Common myeloid progenitor, CD34-positive (primary cell): Measurements from ENCODE around the gene UBR1.
A peak's percentile ranks its signal among the peaks of the same experiment; 100 is the strongest.

Experiments used
- CTCF ChIA-PET: fragments of 350-600 bp; sonication (Branson Sonifier 250); formaldehyde crosslinking; loops from one replicate; lab custom pipeline; 2021; ENCODE audit warnings: antibody characterized with exemption; lab: Charles Lee
- POLR2A ChIA-PET: fragments of 350-600 bp; sonication (Branson Sonifier 250); formaldehyde crosslinking; loops from one replicate; lab custom pipeline; 2021; ENCODE audit warnings: antibody characterized with exemption; lab: Charles Lee
- DNase-seq, 3 donors: peaks; one replicate each; pipeline versions ENCODE4 v3.0.0 to v3.0.0-alpha.2; 2013
- H3K27ac ChIP-seq, 2 experiments: 1 replicate in 1 of 2; 2 replicates in 1 of 2; pipeline ENCODE4 v1.7.0; 2013; ENCODE audit warnings: inconsistent platforms in 2 of 2, low read length in 2 of 2, mild to moderate bottlenecking in 2 of 2, low read depth in 1 of 2, moderate library complexity in 1 of 2; ENCODE audit not compliant: severe bottlenecking in 2 of 2, insufficient read depth in 1 of 2, poor library complexity in 1 of 2
- H3K27me3 ChIP-seq, 5 experiments: replicated peaks in 2 of 5; 1 replicate in 3 of 5; 2 replicates in 2 of 5; pipeline versions ENCODE4 v1.6.1 to v1.7.0; 2013; ENCODE audit warnings: low read length in 4 of 5, mild to moderate bottlenecking in 2 of 5, moderate library complexity in 2 of 5, inconsistent platforms in 1 of 5; ENCODE audit not compliant: insufficient read depth in 5 of 5, control insufficient read depth in 4 of 5
- H3K36me3 ChIP-seq, 4 experiments: 1 replicate in 2 of 4; 2 replicates in 2 of 4; pipeline versions ENCODE4 v1.6.1 to v1.7.0; 2013; ENCODE audit warnings: low read length in 3 of 4, control low read depth in 1 of 4, mild to moderate bottlenecking in 1 of 4; ENCODE audit not compliant: control insufficient read depth in 4 of 4, insufficient read depth in 4 of 4
- H3K4me1 ChIP-seq, 4 experiments: 1 replicate in 3 of 4; 2 replicates in 1 of 4; pipeline versions ENCODE4 v1.6.1 to v1.7.1; 2013; ENCODE audit warnings: low read length in 3 of 4, mild to moderate bottlenecking in 3 of 4, control low read depth in 1 of 4, inconsistent platforms in 1 of 4, moderate library complexity in 1 of 4; ENCODE audit not compliant: control insufficient read depth in 4 of 4, insufficient read depth in 4 of 4; ENCODE audit errors: control extremely low read depth in 1 of 4
- H3K4me3 ChIP-seq, 7 experiments: 1 replicate in 4 of 7; 2 replicates in 3 of 7; pipeline versions ENCODE4 v1.5.1 to v1.7.0; 2013; ENCODE audit warnings: mild to moderate bottlenecking in 7 of 7, low read length in 6 of 7, moderate library complexity in 6 of 7, inconsistent platforms in 2 of 7, low read depth in 2 of 7, control low read depth in 1 of 7; ENCODE audit not compliant: insufficient read depth in 4 of 7, control insufficient read depth in 1 of 7; ENCODE audit errors: extremely low read depth in 1 of 7
- H3K9me3 ChIP-seq, 5 experiments: 1 replicate in 4 of 5; 2 replicates in 1 of 5; pipeline versions ENCODE4 v1.6.1 to v1.7.1; 2013; ENCODE audit warnings: low read length in 4 of 5, mild to moderate bottlenecking in 2 of 5, inconsistent platforms in 1 of 5, low read depth in 1 of 5, moderate library complexity in 1 of 5; ENCODE audit not compliant: control insufficient read depth in 4 of 5, insufficient read depth in 2 of 5; ENCODE audit errors: control extremely low read depth in 1 of 5
- WGBS: methylation state at CpG from one replicate; pipeline ENCODE4 v1.1.5; 2013; ENCODE audit not compliant: insufficient coverage; 5-methylcytosine and 5-hydroxymethylcytosine counted together

UBR1 gene

GRCh38 chr15:42937143-42937542 is 168.7 kb downstream of the UBR1 start:
- no peak for DNase-seq
- Histone ChIP-seq H3K27me3 (no peaks in the 10 kb centered on the region), H3K4me3 (no peak overlapping the region), H3K27ac (no peak overlapping the region), H3K36me3 (no peaks in the 10 kb centered on the region), H3K9me3 (no peaks in the 10 kb centered on the region), H3K4me1 (no peaks in the 10 kb centered on the region)
- CTCF ChIA-PET = no interaction called here
- POLR2A ChIA-PET = no interaction called here

GRCh38 chr15:42933886-42934667 is 171.8 kb downstream of the UBR1 start:
- 89% methylated on average over 5 of the region's 7 CpGs for WGBS
- Histone ChIP-seq H3K4me3 (no peak overlapping the region), H3K27ac (no peak overlapping the region), H3K9me3 (no peaks in the 10 kb centered on the region), H3K27me3 (no peaks in the 10 kb centered on the region), H3K36me3 (no peaks in the 10 kb centered on the region), H3K4me1 (no peaks in the 10 kb centered on the region)
- POLR2A ChIA-PET = no interaction called here
- CTCF ChIA-PET = interaction anchor here (0.7 to 1.3 kb wide), 4 partner anchors 13 to 24 kb away, joined by 3 read pairs; no protein-coding TSS in a partner anchor
- DNase-seq = peak in 2 of 3 donors; percentile 43 to 56

GRCh38 chr15:42932833-42933515 is 172.9 kb downstream of the UBR1 start:
- Histone ChIP-seq H3K9me3 (no peaks in the 10 kb centered on the region), H3K27ac (no peak overlapping the region), H3K36me3 (no peaks in the 10 kb centered on the region), H3K27me3 (no peaks in the 10 kb centered on the region), H3K4me1 (no peaks in the 10 kb centered on the region), H3K4me3 (no peak overlapping the region)
- ChIA-PET POLR2A (no interaction called here), CTCF (interaction anchor here (1.3 kb wide), 1 partner anchor 18 kb away, joined by 3 read pairs; no protein-coding TSS in a partner anchor)
- no peak for DNase-seq
- no CpG with 5 or more reads among the region's 2 CpGs for WGBS

GRCh38 chr15:42931702-42932486 is 173.9 kb downstream of the UBR1 start:
- CTCF ChIA-PET = no interaction called here
- WGBS = 89% methylated on average over 5 of the region's 7 CpGs

GRCh38 chr15:42929306-42929848 is 176.5 kb downstream of the UBR1 start:
- H3K27ac ChIP-seq = no peak overlapping the region
- no peaks in the 10 kb centered on the region for H3K4me1 ChIP-seq
- H3K36me3 ChIP-seq = no peaks in the 10 kb centered on the region
- ChIA-PET CTCF (interaction anchor here (0.9 kb wide), 1 partner anchor 15 kb away, joined by 3 read pairs; no protein-coding TSS in a partner anchor), POLR2A (no interaction called here)
- WGBS = no CpG with 5 or more reads among the region's 2 CpGs
- no peak overlapping the region for H3K4me3 ChIP-seq
- H3K27me3 ChIP-seq = no peaks in the 10 kb centered on the region
- DNase-seq = no peak
- no peaks in the 10 kb centered on the region for H3K9me3 ChIP-seq

More at GRCh38 chr15:42931702-42932486, 173.9 kb downstream of the UBR1 start:
- H3K27me3 ChIP-seq = no peaks in the 10 kb centered on the region
- no peak overlapping the region for H3K27ac ChIP-seq
- H3K4me3 ChIP-seq = no peak overlapping the region
- H3K36me3 ChIP-seq = no peaks in the 10 kb centered on the region
- no peaks in the 10 kb centered on the region for H3K4me1 ChIP-seq
- no peaks in the 10 kb centered on the region for H3K9me3 ChIP-seq
- DNase-seq = no peak
- POLR2A ChIA-PET = no interaction called here

- Histone ChIP-seq H3K36me3 (no peaks in the 10 kb centered on the region), H3K4me1 (peaks cover 6 to 34% (median 22%) of the 10 kb centered on the region in 4 experiments), H3K4me3 (peak overlapping the region; percentile 64 to 97 (median 81)), H3K27ac (peak overlapping the region in 1 of 2 experiments; percentile 28), H3K9me3 (no peaks in the 10 kb centered on the region), H3K27me3 (no peaks in the 10 kb centered on the region)
- POLR2A ChIA-PET = no interaction called here
- WGBS = 4% methylated on average over 16 of the region's 19 CpGs
- DNase-seq = peak in 2 of 3 donors; percentile 38 to 50
- CTCF ChIA-PET = interaction anchor here (0.9 to 1.6 kb wide), 2 partner anchors 13 to 215 kb away, joined by 3 read pairs; no protein-coding TSS in a partner anchor
Measured at GRCh38 chr15:42921342-42921731, 184.5 kb downstream of the UBR1 start.
